HPDE6-E6E7 (cell line): ENCODE results near the gene TGFBI.

Experiments
- DNase-seq: peaks from one replicate; pipeline ENCODE4 v3.0.0; 2011; ENCODE audit warnings: missing footprints; ENCODE audit errors: extremely low spot score

TGFBI gene

GRCh38 chr5:136063778-136064465 is 35.1 kb downstream of the TGFBI start:
- DNase-seq, result no peak

GRCh38 chr5:136064510-136064909 is 35.7 kb downstream of the TGFBI start:
- DNase-seq, result no peak

- no peak for DNase-seq
Observed at GRCh38 chr5:136065588-136065987, 36.8 kb downstream of the TGFBI start.

GRCh38 chr5:136066661-136067271 is 38.0 kb downstream of the TGFBI start:
- no peak for DNase-seq

GRCh38 chr5:136067422-136067821 is 38.6 kb downstream of the TGFBI start:
- DNase-seq, result no peak

- DNase-seq, result no peak
Observed at GRCh38 chr5:136070486-136071285, 41.9 kb downstream of the TGFBI start.

- DNase-seq, result no peak
Observed at GRCh38 chr5:136073714-136074529, 45.1 kb downstream of the TGFBI start.

- DNase-seq, result no peak
Observed at GRCh38 chr5:136075466-136075891, 46.7 kb downstream of the TGFBI start.

- no peak for DNase-seq
Observed at GRCh38 chr5:136076067-136076466, 47.3 kb downstream of the TGFBI start.

- no peak for DNase-seq
Observed at GRCh38 chr5:136076881-136077445, 48.2 kb downstream of the TGFBI start.

GRCh38 chr5:136079195-136079985 is 50.6 kb downstream of the TGFBI start:
- no peak for DNase-seq

GRCh38 chr5:136080113-136080482 is 51.3 kb downstream of the TGFBI start:
- no peak for DNase-seq

- DNase-seq, result peak; percentile 71
Observed at GRCh38 chr5:136080483-136081216, 51.9 kb downstream of the TGFBI start.

- DNase-seq, result no peak
Observed at GRCh38 chr5:136081217-136081591, 52.4 kb downstream of the TGFBI start.

GRCh38 chr5:136082390-136083193 is 53.8 kb downstream of the TGFBI start:
- peak; percentile 81 for DNase-seq

- DNase-seq, result no peak
Observed at GRCh38 chr5:136084698-136085097, 55.9 kb downstream of the TGFBI start.

GRCh38 chr5:136086783-136087566 is 58.2 kb downstream of the TGFBI start:
- DNase-seq, result no peak
